Lower lobe of right lung (tissue), 2 donors: ENCODE data around the gene ZNF333. TPM values are rescaled to one million over a fixed set of nuclear protein-coding genes. Genes with fewer than 3 reads are reported as not detected.
A peak's percentile ranks its signal among the peaks of the same experiment; 100 is the strongest.
"Not testable (repeated sequence)": the region's sequence is repeated elsewhere in the genome, so short reads cannot be mapped to it uniquely, and the experiment has no call there.

Experiments used
- ATAC-seq, 2 donors: fragments of 200-7000 bp; cut with Tn5 transposase; one replicate each; pipeline ENCODE4 v1.9.1; 2020 to 2022; ENCODE audit warnings: mild to moderate bottlenecking in 2 of 2, moderate library complexity in 2 of 2
- DNase-seq: peaks from one replicate; pipeline ENCODE4 v3.0.0-alpha.2; 2020
- H3K27ac ChIP-seq: fragments of 200-600 bp; one replicate; pipeline ENCODE4 v1.8.0; 2022
- H3K27me3 ChIP-seq: fragments of 200-600 bp; one replicate; pipeline ENCODE4 v1.8.0; 2022; ENCODE audit warnings: low read depth
- H3K36me3 ChIP-seq: fragments of 200-600 bp; one replicate; pipeline ENCODE4 v1.8.0; 2022; ENCODE audit warnings: mild to moderate bottlenecking
- H3K4me1 ChIP-seq: fragments of 200-600 bp; one replicate; pipeline ENCODE4 v1.8.0; 2022
- H3K4me3 ChIP-seq: fragments of 200-600 bp; one replicate; pipeline ENCODE4 v1.8.0; 2022; ENCODE audit warnings: mild to moderate bottlenecking
- H3K9me3 ChIP-seq: fragments of 200-600 bp; one replicate; pipeline ENCODE4 v1.8.0; 2022
- CTCF ChIP-seq: fragments of 200-600 bp; IDR thresholded peaks from one replicate; pipeline ENCODE4 v1.8.0; 2022; ENCODE audit warnings: antibody characterized with exemption, mild to moderate bottlenecking
- intact Hi-C: fragments of 100-400 bp; cut with DNase I; formaldehyde crosslinking; loops from one replicate; pipeline ENCODE4 v1.11.0; 2022
- total RNA-seq: library from RNA; stranded (reverse); fragmentation: NEBNext Ultra II Directional; extraction: Animal tissue kit (Norgen Biotek cat#: 25700); gene quantifications from one replicate; pipeline ENCODE4 v1.2.1, GENCODE V29; 2021
- donor health status: DM: no; HTN: yes; CAD: no; lungs with severe emphysema.

ZNF333 gene
- total RNA-seq, 1 donor from 2014 or later: 20.0 TPM

- no peaks in the 10 kb centered on the region for H3K4me1 ChIP-seq
- no peak overlapping the region for H3K4me3 ChIP-seq
- no peaks in the 10 kb centered on the region for H3K9me3 ChIP-seq
- H3K27ac ChIP-seq: no peak overlapping the region
- DNase-seq (no peak), ATAC-seq (no peak)
- H3K27me3 ChIP-seq: peaks cover 29% of the 10 kb centered on the region
- TF ChIP-seq CTCF: no peak
- no peaks in the 10 kb centered on the region for H3K36me3 ChIP-seq
- intact Hi-C loops: no loop called here
Measured at GRCh38 chr19:14779151-14779550, 89.3 kb downstream of the ZNF333 start.

DNA sequence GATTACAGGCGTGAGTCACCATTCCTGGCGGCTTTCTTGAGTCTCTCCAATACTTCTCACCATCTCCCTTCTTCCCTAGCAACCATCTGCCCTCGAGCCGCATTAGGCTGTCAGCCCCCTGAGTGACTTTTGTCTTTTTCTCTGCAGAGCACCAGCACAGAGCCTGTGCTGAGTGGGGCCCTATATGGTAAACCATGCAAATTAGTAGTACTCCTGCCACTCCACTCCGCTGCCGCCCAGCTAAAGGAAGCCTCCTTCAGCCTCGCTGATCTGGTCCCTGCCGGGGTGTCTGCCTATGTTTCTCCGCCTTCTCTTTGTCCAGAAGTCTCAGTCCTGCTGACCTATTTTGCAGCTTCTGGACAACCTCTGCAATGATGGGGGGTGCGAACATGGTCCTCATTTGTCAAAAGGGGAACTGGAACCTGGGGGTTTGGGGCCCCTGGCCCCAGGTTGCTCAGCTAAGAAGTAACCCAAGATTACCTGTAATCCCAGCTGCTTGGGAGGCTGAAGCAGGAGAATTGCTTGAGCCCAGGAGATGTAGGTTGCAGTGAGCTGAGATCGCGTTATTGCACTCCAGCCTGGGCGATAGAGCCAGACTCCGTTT, 90.9 kb downstream of the ZNF333 start:
- ATAC-seq, H3K27ac ChIP-seq, H3K9me3 ChIP-seq, H3K4me1 ChIP-seq, H3K36me3 ChIP-seq, intact Hi-C loops, DNase-seq, H3K4me3 ChIP-seq: not testable (repeated sequence)
- H3K27me3 ChIP-seq: peaks cover 19% of the 10 kb centered on the region

- H3K27ac ChIP-seq, intact Hi-C loops, H3K4me3 ChIP-seq, DNase-seq, ATAC-seq, H3K36me3 ChIP-seq, H3K4me1 ChIP-seq, H3K9me3 ChIP-seq: not testable (repeated sequence)
- peaks cover 22% of the 10 kb centered on the region for H3K27me3 ChIP-seq
Measured at GRCh38 chr19:14781713-14782536, 92.1 kb downstream of the ZNF333 start.

GRCh38 chr19:14782626-14783409, 93.0 kb downstream of the ZNF333 start:
- Histone ChIP-seq H3K27me3 (peaks cover 18% of the 10 kb centered on the region), H3K9me3 (no peaks in the 10 kb centered on the region), H3K27ac (peak overlapping the region; percentile 38), H3K4me1 (peaks cover 4% of the 10 kb centered on the region), H3K4me3 (no peak overlapping the region), H3K36me3 (no peaks in the 10 kb centered on the region)
- DNase-seq (no peak), ATAC-seq (no peak)
- TF ChIP-seq CTCF: no peak
- intact Hi-C loops: no loop called here

Other genes starting within 250 kb of the ZNF333 start
- 0.62 TPM for gene PTGER1, start 214.7 kb upstream of the ZNF333 start, total RNA-seq
- 72.1 TPM for gene GIPC1, start 193.9 kb upstream of the ZNF333 start, total RNA-seq
- 92.5 TPM for gene DNAJB1, start 171.7 kb upstream of the ZNF333 start, total RNA-seq
- gene TECR, start 160.5 kb upstream of the ZNF333 start, total RNA-seq: 127 TPM
- 121 TPM for gene NDUFB7, start 118.0 kb upstream of the ZNF333 start, total RNA-seq
- gene CLEC17A, start 107.0 kb upstream of the ZNF333 start, total RNA-seq: not detected
- 25.5 TPM for gene ADGRE3, start 15.2 kb upstream of the ZNF333 start, total RNA-seq
- gene ADGRE2, start 88.5 kb downstream of the ZNF333 start, total RNA-seq: 19.9 TPM
- not detected for gene OR7A5, start 145.1 kb downstream of the ZNF333 start, total RNA-seq
- gene OR7C1, start 145.1 kb downstream of the ZNF333 start, total RNA-seq: 0.18 TPM
- not detected for gene OR7A10, start 158.9 kb downstream of the ZNF333 start, total RNA-seq
- gene OR7A17, start 196.1 kb downstream of the ZNF333 start, total RNA-seq: not detected